ENCODE results near the gene GIMD1.

The GIMD1 gene

GRCh38 chr4:106312997-106313522 is 55.5 kb downstream of the GIMD1 start:
- DNase-seq, result no peak

- no peak for DNase-seq
Observed at GRCh38 chr4:106312377-106312776, 56.2 kb downstream of the GIMD1 start.

All from NCI-H524 (cell line).